GM04503 (cell line): ENCODE data around the gene FADS3.

Experiments used
- DNase-seq: peaks from one replicate; pipeline ENCODE4 v3.0.0-alpha.2; 2012; ENCODE audit warnings: low read depth

FADS3 gene

GRCh38 chr11:61834278-61835048, 56.9 kb downstream of the FADS3 start:
- no peak for DNase-seq

GRCh38 chr11:61833926-61834277, 57.4 kb downstream of the FADS3 start:
- DNase-seq: no peak

- DNase-seq: no peak
Measured at GRCh38 chr11:61833471-61833870, 57.9 kb downstream of the FADS3 start.

- DNase-seq: no peak
Measured at GRCh38 chr11:61832754-61833153, 58.6 kb downstream of the FADS3 start.

GRCh38 chr11:61832207-61832606, 59.1 kb downstream of the FADS3 start:
- DNase-seq: no peak

DNA sequence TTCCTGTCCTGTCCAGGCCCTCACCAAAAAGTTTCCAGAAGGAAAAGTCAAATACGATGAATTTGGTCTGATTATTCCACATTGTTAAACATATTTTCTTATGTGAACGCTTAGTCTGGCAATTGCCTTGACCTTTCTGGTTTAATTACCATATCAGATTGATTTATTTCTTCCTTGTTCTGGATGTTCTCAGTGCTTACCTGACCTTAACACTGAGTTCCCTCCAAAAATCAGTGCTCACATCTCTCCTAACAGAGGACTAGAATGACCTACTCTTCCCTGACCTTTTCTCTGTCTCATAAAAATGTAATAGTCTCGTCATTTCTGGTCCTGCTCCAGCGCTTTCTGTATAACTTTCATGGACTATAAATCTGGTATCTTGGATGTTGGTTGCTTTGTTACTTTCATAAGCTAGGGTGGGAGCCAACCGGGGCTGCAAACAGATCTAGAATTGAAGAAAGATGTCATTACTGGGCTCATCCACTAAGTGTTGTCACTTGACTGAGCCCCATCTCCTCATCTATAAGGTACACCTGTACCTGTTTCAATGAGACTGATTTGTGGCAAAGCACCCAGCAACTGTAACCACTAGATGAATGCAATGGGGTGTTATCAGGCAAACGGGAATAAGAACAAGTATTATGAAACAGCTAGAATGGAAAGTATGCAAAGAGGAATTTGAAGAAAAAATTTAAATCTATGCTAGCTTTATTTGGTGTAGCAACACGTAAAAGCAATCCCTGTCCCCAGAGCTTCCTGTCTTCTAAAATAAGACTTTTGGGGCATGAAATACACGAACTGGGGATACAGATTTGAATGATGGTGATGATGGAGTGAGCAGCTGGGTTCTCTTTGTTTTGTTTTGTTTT, 60.9 kb downstream of the FADS3 start:
- DNase-seq: no peak

DNA sequence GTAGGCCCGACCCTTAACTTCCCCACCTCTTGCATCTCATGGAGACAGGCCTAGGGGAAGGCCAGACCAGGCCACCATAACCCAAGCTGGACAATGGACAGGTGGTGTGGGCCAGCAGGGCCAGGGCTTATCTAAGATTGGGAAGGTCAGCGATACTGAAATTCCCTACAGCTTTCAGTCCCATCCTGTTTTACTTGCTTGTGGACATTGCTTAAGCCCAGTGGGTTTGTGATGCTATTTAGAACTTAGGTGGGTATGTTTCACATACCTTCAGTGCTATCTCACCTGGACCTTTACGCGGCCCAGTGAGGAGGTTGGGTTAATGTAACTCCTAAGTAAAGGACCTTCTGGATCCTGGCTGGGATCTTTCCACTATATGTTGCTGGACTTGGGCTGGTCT, 61.5 kb downstream of the FADS3 start:
- no peak for DNase-seq

DNA sequence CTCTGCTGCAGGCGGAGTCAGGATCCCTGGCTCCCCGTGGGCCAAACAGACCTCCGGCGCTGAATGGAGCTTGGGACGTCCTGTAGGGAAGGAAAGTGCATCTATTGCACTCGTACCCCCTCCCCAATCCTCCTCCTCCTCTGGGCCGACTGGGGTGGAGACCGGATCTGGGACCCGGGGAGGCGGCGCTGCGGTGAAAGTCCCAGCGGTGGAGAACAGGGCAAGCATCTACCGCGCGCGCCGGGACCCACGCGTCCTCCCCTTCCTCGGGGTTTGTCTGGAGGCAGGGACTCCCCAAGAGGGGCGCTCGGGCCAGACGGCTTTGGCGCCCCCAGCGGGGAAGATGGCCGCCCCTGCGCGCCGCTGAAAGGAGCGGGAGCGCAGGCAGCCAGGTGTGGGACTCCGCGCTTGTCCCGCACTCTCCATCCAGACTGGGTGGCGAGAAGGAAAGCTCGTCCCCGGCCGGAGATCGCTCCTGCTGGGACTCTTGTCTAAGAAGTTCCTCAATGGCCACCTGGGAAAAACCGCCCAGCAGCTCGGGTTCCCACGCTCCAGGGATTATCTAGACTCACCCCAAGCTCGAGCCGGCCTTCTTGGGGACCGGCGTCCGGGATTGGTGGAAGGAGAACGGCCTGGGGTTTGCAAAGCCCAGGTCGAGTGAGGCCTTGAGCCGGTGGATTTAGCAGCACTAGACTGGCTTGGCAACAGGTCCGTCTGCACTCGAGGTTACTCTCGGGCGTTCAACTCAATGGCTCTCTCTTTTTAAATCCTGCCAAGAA, 62.5 kb downstream of the FADS3 start:
- DNase-seq: no peak

DNA sequence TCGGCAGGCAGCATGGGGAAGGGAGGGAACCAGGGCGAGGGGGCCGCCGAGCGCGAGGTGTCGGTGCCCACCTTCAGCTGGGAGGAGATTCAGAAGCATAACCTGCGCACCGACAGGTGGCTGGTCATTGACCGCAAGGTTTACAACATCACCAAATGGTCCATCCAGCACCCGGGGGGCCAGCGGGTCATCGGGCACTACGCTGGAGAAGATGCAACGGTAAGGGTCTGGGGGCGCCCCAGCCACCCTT, 63.0 kb downstream of the FADS3 start:
- no peak for DNase-seq

- no peak for DNase-seq
Measured at GRCh38 chr11:61827571-61828378, 63.6 kb downstream of the FADS3 start, which contains the start of gene FADS2. TSS of gene FADS2 (plus strand) at chr11:61828300. CDS start at chr11:61828391, 91 bp downstream.

DNA sequence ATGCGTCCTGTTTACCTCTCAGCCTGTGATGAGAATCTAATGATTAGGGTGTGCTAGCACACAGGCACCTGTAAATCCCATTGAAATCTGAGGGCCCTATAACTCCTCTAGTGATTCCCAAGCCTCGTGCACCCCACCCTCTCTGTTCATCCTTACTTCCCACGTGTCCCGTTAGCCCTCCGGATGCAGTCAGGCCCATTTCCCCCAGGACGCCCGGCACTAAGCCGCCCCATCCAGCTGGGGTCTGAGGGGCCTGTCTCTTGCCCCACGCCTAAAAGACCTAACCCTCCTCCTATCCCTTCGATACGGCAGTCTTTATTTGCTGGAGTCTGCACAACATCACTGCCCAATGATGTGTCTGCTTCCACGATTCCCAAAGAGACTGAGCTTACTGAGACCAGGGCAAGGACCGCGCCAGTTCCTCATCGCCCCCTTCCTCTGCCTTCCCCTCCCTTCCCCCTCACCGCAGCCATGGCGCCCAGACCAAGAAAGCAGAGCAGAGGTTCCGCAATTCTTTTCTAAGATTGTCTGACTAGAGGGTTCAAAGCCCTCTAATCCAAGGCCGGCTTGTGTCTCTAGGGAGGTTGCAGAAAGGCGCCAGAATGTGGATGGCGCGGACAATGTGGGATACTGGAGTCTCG, 64.3 kb downstream of the FADS3 start:
- no peak for DNase-seq
